HepG2 (cell line): ENCODE measurements around the gene SDK1. TPM values are rescaled to one million over a fixed set of nuclear protein-coding genes. Genes with fewer than 3 reads are reported as not detected.

Experiments used
- ATF7-NPFF ChIP-seq: sonication (generic); formaldehyde crosslinking; IDR thresholded peaks from 2 replicates; pipeline ENCODE4 v1.8.1; 2023; ENCODE audit warnings: mild to moderate bottlenecking, low read depth, missing genetic modification reagents, moderate library complexity
- CC2D1A ChIP-seq: sonication (generic); formaldehyde crosslinking; IDR thresholded peaks from 2 replicates; pipeline ENCODE4 v1.8.1; 2023; ENCODE audit warnings: mild to moderate bottlenecking, missing genetic modification reagents
- CHD2 ChIP-seq: IDR thresholded peaks from 2 replicates; pipeline ENCODE4 v1.6.1; 2011; ENCODE audit warnings: low read depth, low read length, improper control_type of control experiment
- DR1 ChIP-seq: sonication (generic); formaldehyde crosslinking; IDR thresholded peaks from 2 replicates; pipeline ENCODE4 v1.8.0; 2021; ENCODE audit warnings: mild to moderate bottlenecking, missing genetic modification reagents, inconsistent platforms
- FOXO1 ChIP-seq: sonication (generic); formaldehyde crosslinking; IDR thresholded peaks from 2 replicates; pipeline ENCODE4 v1.4.0; 2020; ENCODE audit warnings: missing genetic modification reagents
- IRF2 ChIP-seq: IDR thresholded peaks from 2 replicates; pipeline ENCODE4 v1.6.1; 2018; ENCODE audit warnings: missing genetic modification reagents, missing compliant biosample characterization
- KAT7 ChIP-seq: IDR thresholded peaks from 2 replicates; pipeline ENCODE4 v1.6.1; 2018; ENCODE audit warnings: borderline replicate concordance, missing compliant biosample characterization
- KDM4B ChIP-seq: sonication (generic); formaldehyde crosslinking; IDR thresholded peaks from 2 replicates; pipeline ENCODE4 v1.4.0; 2020; ENCODE audit warnings: missing genetic modification reagents
- MEIS1 ChIP-seq: sonication (generic); formaldehyde crosslinking; IDR thresholded peaks from 2 replicates; pipeline ENCODE4 v1.9.0; 2021; ENCODE audit warnings: mild to moderate bottlenecking, missing genetic modification reagents, moderate library complexity, borderline replicate concordance
- POLR2AphosphoS5 ChIP-seq: IDR thresholded peaks from 2 replicates; pipeline ENCODE4 v1.6.1; 2012; ENCODE audit warnings: low read depth, low read length
- SNAPC2 ChIP-seq: sonication (generic); formaldehyde crosslinking; IDR thresholded peaks from 2 replicates; pipeline ENCODE4 v1.8.1; 2022; ENCODE audit warnings: mild to moderate bottlenecking, missing genetic modification reagents
- TAF15 ChIP-seq: fragments of 200-400 bp; formaldehyde crosslinking; IDR thresholded peaks from one replicate; pipeline ENCODE4 v1.6.1; 2018; ENCODE audit warnings: mild to moderate bottlenecking, low read depth, low read length; ENCODE audit not compliant: poor library complexity, severe bottlenecking
- THYN1 ChIP-seq: sonication (generic); formaldehyde crosslinking; IDR thresholded peaks from 2 replicates; pipeline ENCODE4 v1.8.1; 2023; ENCODE audit warnings: low read depth, mild to moderate bottlenecking, moderate library complexity, missing genetic modification reagents, borderline replicate concordance
- U2AF1 ChIP-seq: fragments of 200-400 bp; formaldehyde crosslinking; optimal IDR thresholded peaks from 2 replicates; pipeline ENCODE3; 2017; ENCODE audit warnings: mild to moderate bottlenecking, low read depth, low read length
- ZBTB7A ChIP-seq: sonication (generic); formaldehyde crosslinking; IDR thresholded peaks from 2 replicates; pipeline ENCODE4 v1.8.0; 2022; ENCODE audit warnings: mild to moderate bottlenecking, missing genetic modification reagents
- ZFP1 ChIP-seq: IDR thresholded peaks from 2 replicates; pipeline ENCODE4 v1.6.1; 2016
- ZNF136 ChIP-seq: sonication (generic); formaldehyde crosslinking; IDR thresholded peaks from 2 replicates; pipeline ENCODE4 v1.8.1; 2022; ENCODE audit warnings: low read depth, mild to moderate bottlenecking, moderate library complexity, missing genetic modification reagents
- ZNF317 ChIP-seq: sonication (generic); formaldehyde crosslinking; IDR thresholded peaks from 2 replicates; pipeline ENCODE4 v1.5.0; 2020; ENCODE audit warnings: mild to moderate bottlenecking, missing genetic modification reagents
- ZNF34 ChIP-seq: sonication (generic); formaldehyde crosslinking; IDR thresholded peaks from 2 replicates; pipeline ENCODE4 v1.4.0; 2020; ENCODE audit warnings: mild to moderate bottlenecking, missing genetic modification reagents, borderline replicate concordance
- ZNF430 ChIP-seq: sonication (generic); formaldehyde crosslinking; IDR thresholded peaks from 2 replicates; pipeline ENCODE4 v1.9.0; 2021; ENCODE audit warnings: mild to moderate bottlenecking, missing genetic modification reagents
- polyA plus RNA-seq, 8 experiments: library from polyadenylated mRNA; depleted of rRNA in 3 of 8; stranded (reverse) in 7 of 8; unstranded in 1 of 8; fragments of >200 nt; fragmentation: Illumina TruSeq in 4 of 8; extraction: Trizol in 4 of 8; gene quantifications; 2 replicates each; pipeline versions ENCODE4 v1.2.1 to v1.2.3, GENCODE V29; 2011 to 2016; ENCODE audit warnings: low read depth in 4 of 8, missing spikeins in 1 of 8, mixed read lengths in 1 of 8; ENCODE audit not compliant: insufficient read depth in 1 of 8
- total RNA-seq, 5 experiments: library from RNA; depleted of rRNA; stranded (reverse); fragments of >200 nt; fragmentation: Illumina TruSeq; extraction: Trizol; gene quantifications; 2 replicates each; pipeline ENCODE4 v1.2.3, GENCODE V29; 2016; ENCODE audit warnings: low read depth in 1 of 5
- TF ChIP-seq, protein P1 (sequence below): sonication (generic); formaldehyde crosslinking; IDR thresholded peaks from 2 replicates; pipeline ENCODE4 v1.4.0; 2020; ENCODE audit warnings: mild to moderate bottlenecking, missing genetic modification reagents, borderline replicate concordance
- TF ChIP-seq, protein P2 (sequence below): IDR thresholded peaks from 2 replicates; pipeline ENCODE4 v1.6.1; 2018; ENCODE audit warnings: missing genetic modification reagents, mild to moderate bottlenecking, missing compliant biosample characterization
- TF ChIP-seq, protein P3 (sequence below): sonication (generic); formaldehyde crosslinking; IDR thresholded peaks from 2 replicates; pipeline ENCODE4 v1.8.0; 2022; ENCODE audit warnings: missing genetic modification reagents, low read depth, mild to moderate bottlenecking, borderline replicate concordance
- TF ChIP-seq, protein P4 (sequence below): sonication (generic); formaldehyde crosslinking; IDR thresholded peaks from 2 replicates; pipeline ENCODE4 v1.4.0; 2020; ENCODE audit warnings: missing genetic modification reagents, borderline replicate concordance

The SDK1 gene
- total and polyA plus RNA-seq, 2 of the 13 experiments (the other 11 are each of a cell fraction or from before 2014, with no cell fraction given) = 0.35 to 2.4 TPM

DNA sequence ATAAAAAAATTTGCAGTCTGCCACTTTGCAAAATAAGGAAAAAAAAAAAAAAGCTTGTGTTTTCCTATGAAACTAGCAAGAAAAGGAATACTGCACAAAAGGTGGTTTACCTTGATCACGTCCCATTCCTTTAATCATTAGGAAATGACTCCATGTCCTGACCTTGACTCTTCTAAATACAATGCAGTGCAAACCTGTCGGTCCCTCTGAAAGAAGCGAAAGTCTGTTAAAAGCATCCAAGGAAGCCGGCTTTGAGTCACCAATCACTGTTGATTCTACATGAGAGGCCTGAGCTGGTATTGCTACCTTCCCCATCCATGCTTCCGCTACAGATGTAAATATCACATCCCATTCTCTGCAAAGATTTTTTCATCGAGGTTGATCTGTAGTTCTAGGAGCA is 652.1 kb downstream of the SDK1 start (continued):
- TF ChIP-seq ZNF136 (CRISPR knock-in tag) (no peak), SNAPC2 (CRISPR knock-in tag) (no peak), DR1 (CRISPR knock-in tag) (no peak), ZNF430 (no peak), MEIS1 (CRISPR knock-in tag) (no peak), ZFP1 (CRISPR knock-in tag) (no peak), THYN1 (CRISPR knock-in tag) (no peak), CC2D1A (CRISPR knock-in tag) (no peak), TAF15 (no peak), U2AF1 (no peak), KDM4B (CRISPR knock-in tag) (no peak), POLR2AphosphoS5 (no peak), ZNF317 (CRISPR knock-in tag) (no peak), IRF2 (CRISPR knock-in tag) (peak; percentile 11; the same call in 1 of the 2 replicates), CHD2 (no peak), KAT7 (CRISPR knock-in tag) (no peak), ATF7-NPFF (CRISPR knock-in tag) (no peak), FOXO1 (CRISPR knock-in tag) (peak; percentile 19; the same call in 1 of the 2 replicates), ZBTB7A (CRISPR knock-in tag) (no peak), ZNF34 (CRISPR knock-in tag) (no peak)
- TF ChIP-seq, protein P1, sequence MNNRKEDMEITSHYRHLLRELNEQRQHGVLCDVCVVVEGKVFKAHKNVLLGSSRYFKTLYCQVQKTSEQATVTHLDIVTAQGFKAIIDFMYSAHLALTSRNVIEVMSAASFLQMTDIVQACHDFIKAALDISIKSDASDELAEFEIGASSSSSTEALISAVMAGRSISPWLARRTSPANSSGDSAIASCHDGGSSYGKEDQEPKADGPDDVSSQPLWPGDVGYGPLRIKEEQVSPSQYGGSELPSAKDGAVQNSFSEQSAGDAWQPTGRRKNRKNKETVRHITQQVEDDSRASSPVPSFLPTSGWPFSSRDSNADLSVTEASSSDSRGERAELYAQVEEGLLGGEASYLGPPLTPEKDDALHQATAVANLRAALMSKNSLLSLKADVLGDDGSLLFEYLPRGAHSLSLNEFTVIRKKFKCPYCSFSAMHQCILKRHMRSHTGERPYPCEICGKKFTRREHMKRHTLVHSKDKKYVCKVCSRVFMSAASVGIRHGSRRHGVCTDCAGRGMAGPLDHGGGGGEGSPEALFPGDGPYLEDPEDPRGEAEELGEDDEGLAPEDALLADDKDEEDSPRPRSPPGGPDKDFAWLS = no peak
- TF ChIP-seq, protein P2, sequence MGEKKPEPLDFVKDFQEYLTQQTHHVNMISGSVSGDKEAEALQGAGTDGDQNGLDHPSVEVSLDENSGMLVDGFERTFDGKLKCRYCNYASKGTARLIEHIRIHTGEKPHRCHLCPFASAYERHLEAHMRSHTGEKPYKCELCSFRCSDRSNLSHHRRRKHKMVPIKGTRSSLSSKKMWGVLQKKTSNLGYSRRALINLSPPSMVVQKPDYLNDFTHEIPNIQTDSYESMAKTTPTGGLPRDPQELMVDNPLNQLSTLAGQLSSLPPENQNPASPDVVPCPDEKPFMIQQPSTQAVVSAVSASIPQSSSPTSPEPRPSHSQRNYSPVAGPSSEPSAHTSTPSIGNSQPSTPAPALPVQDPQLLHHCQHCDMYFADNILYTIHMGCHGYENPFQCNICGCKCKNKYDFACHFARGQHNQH = peak; percentile 30; the same call in 1 of the 2 replicates
- TF ChIP-seq, protein P3, sequence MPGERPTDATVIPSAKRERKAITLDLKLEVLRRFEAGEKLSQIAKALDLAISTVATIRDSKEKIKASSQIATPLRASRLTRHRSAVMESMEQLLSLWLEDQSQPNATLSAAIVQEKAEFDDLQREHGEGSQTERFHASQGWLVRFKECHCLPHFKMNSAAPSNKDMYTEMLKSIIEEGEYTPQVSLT = no peak
- TF ChIP-seq, protein P4, sequence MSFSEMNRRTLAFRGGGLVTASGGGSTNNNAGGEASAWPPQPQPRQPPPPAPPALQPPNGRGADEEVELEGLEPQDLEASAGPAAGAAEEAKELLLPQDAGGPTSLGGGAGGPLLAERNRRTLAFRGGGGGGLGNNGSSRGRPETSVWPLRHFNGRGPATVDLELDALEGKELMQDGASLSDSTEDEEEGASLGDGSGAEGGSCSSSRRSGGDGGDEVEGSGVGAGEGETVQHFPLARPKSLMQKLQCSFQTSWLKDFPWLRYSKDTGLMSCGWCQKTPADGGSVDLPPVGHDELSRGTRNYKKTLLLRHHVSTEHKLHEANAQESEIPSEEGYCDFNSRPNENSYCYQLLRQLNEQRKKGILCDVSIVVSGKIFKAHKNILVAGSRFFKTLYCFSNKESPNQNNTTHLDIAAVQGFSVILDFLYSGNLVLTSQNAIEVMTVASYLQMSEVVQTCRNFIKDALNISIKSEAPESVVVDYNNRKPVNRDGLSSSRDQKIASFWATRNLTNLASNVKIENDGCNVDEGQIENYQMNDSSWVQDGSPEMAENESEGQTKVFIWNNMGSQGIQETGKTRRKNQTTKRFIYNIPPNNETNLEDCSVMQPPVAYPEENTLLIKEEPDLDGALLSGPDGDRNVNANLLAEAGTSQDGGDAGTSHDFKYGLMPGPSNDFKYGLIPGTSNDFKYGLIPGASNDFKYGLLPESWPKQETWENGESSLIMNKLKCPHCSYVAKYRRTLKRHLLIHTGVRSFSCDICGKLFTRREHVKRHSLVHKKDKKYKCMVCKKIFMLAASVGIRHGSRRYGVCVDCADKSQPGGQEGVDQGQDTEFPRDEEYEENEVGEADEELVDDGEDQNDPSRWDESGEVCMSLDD (CRISPR knock-in tag) = no peak
